ENCODE results near the gene SCN10A.
A peak's percentile ranks its signal among the peaks of the same experiment; 100 is the strongest.

Gene SCN10A

GRCh38 chr3:38651153-38651789, 164.7 kb downstream of the SCN10A start:
- Histone ChIP-seq H3K4me1 (ENCODE audit: insufficient read depth, poor library complexity, severe bottlenecking) (no peaks in the 10 kb centered on the region), H3K27ac (ENCODE audit: poor library complexity, severe bottlenecking) (no peak overlapping the region), H3K9me3 (ENCODE audit: severe bottlenecking) (peaks cover 2% of the 10 kb centered on the region), H3K4me3 (ENCODE audit: severe bottlenecking) (no peak overlapping the region), H3K27me3 (ENCODE audit: insufficient read depth, poor library complexity, severe bottlenecking) (peaks cover 25% of the 10 kb centered on the region), H3K36me3 (ENCODE audit: low read depth) (no peaks in the 10 kb centered on the region)
- peak; percentile 79 for TF ChIP-seq CTCF (IDR thresholded peaks at IDR 0.05; ENCODE audit: poor library complexity, severe bottlenecking)
- ATAC-seq (ENCODE audit: low read depth) (peak; percentile 30; the same call in 1 of the 3 replicates), DNase-seq (ENCODE audit: low spot score) (no peak)

DNA sequence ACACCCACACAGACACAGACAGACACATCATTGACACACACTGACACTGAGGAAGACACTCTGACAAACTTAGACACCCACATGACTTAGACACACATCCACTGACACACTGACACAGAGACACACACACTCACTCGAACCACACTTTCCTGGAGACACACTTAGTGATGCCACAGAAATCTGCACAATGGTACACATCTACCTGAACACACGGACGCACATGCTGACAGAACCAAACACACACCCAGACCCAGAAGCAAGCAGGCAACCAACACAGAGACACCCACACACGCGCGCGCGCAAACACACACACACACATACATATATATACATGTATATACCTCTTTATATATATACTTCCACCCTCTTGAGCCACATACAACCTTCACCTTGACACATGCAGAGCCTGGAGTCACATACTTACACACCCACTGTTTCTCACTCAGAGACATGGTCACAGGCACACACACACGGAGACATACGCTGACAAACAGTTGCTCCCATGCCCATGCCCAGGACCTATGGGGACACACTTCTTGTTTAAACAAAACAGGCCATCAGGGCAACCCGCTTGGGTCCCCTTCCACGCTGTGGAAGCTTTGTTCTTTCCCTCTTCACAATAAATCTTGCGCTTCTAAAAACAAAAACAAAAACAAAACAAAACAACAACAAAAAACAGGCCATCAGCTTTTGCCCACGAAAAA, 165.6 kb downstream of the SCN10A start:
- DNase-seq (ENCODE audit: low spot score): no peak
- no peaks in the 10 kb centered on the region for H3K4me1 ChIP-seq (ENCODE audit: insufficient read depth, poor library complexity, severe bottlenecking)
- H3K27ac ChIP-seq (ENCODE audit: poor library complexity, severe bottlenecking): no peak overlapping the region
- ATAC-seq (ENCODE audit: low read depth): no peak
- H3K27me3 ChIP-seq (ENCODE audit: insufficient read depth, poor library complexity, severe bottlenecking): peaks cover 25% of the 10 kb centered on the region
- no peak for TF ChIP-seq CTCF (IDR thresholded peaks at IDR 0.05; ENCODE audit: poor library complexity, severe bottlenecking)
- no peak overlapping the region for H3K4me3 ChIP-seq (ENCODE audit: severe bottlenecking)
- no peaks in the 10 kb centered on the region for H3K36me3 ChIP-seq (ENCODE audit: low read depth)
- peaks cover 2% of the 10 kb centered on the region for H3K9me3 ChIP-seq (ENCODE audit: severe bottlenecking)

- TF ChIP-seq CTCF (IDR thresholded peaks at IDR 0.05; ENCODE audit: poor library complexity, severe bottlenecking): no peak
- Histone ChIP-seq H3K4me3 (ENCODE audit: severe bottlenecking) (peak within 1 kb of the TSS; percentile 42), H3K27ac (ENCODE audit: poor library complexity, severe bottlenecking) (no peak within 1 kb of the TSS), H3K27me3 (ENCODE audit: insufficient read depth, poor library complexity, severe bottlenecking) (peaks cover 25% of the 10 kb centered on the region), H3K36me3 (ENCODE audit: low read depth) (no peaks in the 10 kb centered on the region), H3K9me3 (ENCODE audit: severe bottlenecking) (peaks cover 2% of the 10 kb centered on the region), H3K4me1 (ENCODE audit: insufficient read depth, poor library complexity, severe bottlenecking) (no peaks in the 10 kb centered on the region)
- peak; percentile 69 for ATAC-seq (ENCODE audit: low read depth)
- no peak for DNase-seq (ENCODE audit: low spot score)
Observed at GRCh38 chr3:38649500-38650247, 166.3 kb downstream of the SCN10A start, which contains the start of gene SCN5A. SCN5A (minus strand) TSS chr3:38649687; CDS start chr3:38633307, 16,380 bp downstream.

- H3K4me3 ChIP-seq (ENCODE audit: severe bottlenecking): peak overlapping the region; percentile 42
Observed at GRCh38 chr3:38648659-38649499, 167.1 kb downstream of the SCN10A start.

More at GRCh38 chr3:38648659-38649499, 167.1 kb downstream of the SCN10A start:
- H3K9me3 ChIP-seq (ENCODE audit: severe bottlenecking): peaks cover 2% of the 10 kb centered on the region
- H3K27me3 ChIP-seq (ENCODE audit: insufficient read depth, poor library complexity, severe bottlenecking): peaks cover 25% of the 10 kb centered on the region
- no peaks in the 10 kb centered on the region for H3K4me1 ChIP-seq (ENCODE audit: insufficient read depth, poor library complexity, severe bottlenecking)
- no peak overlapping the region for H3K27ac ChIP-seq (ENCODE audit: poor library complexity, severe bottlenecking)
- DNase-seq (ENCODE audit: low spot score) (no peak), ATAC-seq (ENCODE audit: low read depth) (peak; percentile 18; the same call in 2 of the 3 replicates)
- TF ChIP-seq CTCF (IDR thresholded peaks at IDR 0.05; ENCODE audit: poor library complexity, severe bottlenecking): no peak
- H3K36me3 ChIP-seq (ENCODE audit: low read depth): no peaks in the 10 kb centered on the region
